Neutrophil (primary cell): Measurements from ENCODE around the gene CFAP97D2.

Experiments used
- H3K27ac ChIP-seq: fragments of 200-600 bp; sonication (generic); 2 replicates; pipeline ENCODE4 v1.5.1; 2016; ENCODE audit warnings: mild to moderate bottlenecking, moderate library complexity
- H3K27me3 ChIP-seq: fragments of 200-600 bp; sonication (generic); 2 replicates; pipeline ENCODE4 v1.6.0; 2016; ENCODE audit warnings: mild to moderate bottlenecking
- H3K36me3 ChIP-seq: fragments of 200-600 bp; sonication (generic); 2 replicates; pipeline ENCODE4 v1.5.1; 2017
- H3K4me1 ChIP-seq, 2 experiments: fragments of 200-600 bp in 1 of 2; sonication (generic) in 1 of 2; 1 replicate in 1 of 2; 2 replicates in 1 of 2; pipeline versions ENCODE4 v1.5.1 to v1.6.1; 2013 to 2016; ENCODE audit warnings: low read depth in 1 of 2, low read length in 1 of 2, mild to moderate bottlenecking in 1 of 2, moderate library complexity in 1 of 2; ENCODE audit not compliant: control insufficient read depth in 1 of 2, insufficient read depth in 1 of 2
- H3K4me3 ChIP-seq, 2 experiments: fragments of 200-600 bp in 1 of 2; sonication (generic) in 1 of 2; 1 replicate in 1 of 2; 2 replicates in 1 of 2; pipeline ENCODE4 v1.5.1; 2013 to 2016; ENCODE audit warnings: low read depth in 1 of 2, low read length in 1 of 2, mild to moderate bottlenecking in 1 of 2, moderate library complexity in 1 of 2
- H3K9me3 ChIP-seq: fragments of 200-600 bp; sonication (generic); 2 replicates; pipeline ENCODE4 v1.5.1; 2016
- CTCF ChIP-seq: fragments of 200-600 bp; sonication (generic); IDR thresholded peaks from 2 replicates; pipeline ENCODE4 v1.5.1; 2016; ENCODE audit warnings: antibody characterized with exemption

CFAP97D2 gene

GRCh38 chr13:114204894-114205293, 25.8 kb downstream of the CFAP97D2 start:
- TF ChIP-seq CTCF, result no peak
- no peak overlapping the region for H3K4me3 ChIP-seq
- H3K4me1 ChIP-seq, result no peaks in the 10 kb centered on the region
- peaks cover 30% of the 10 kb centered on the region for H3K27me3 ChIP-seq
- no peaks in the 10 kb centered on the region for H3K9me3 ChIP-seq
- H3K36me3 ChIP-seq, result no peaks in the 10 kb centered on the region
- H3K27ac ChIP-seq, result no peak overlapping the region

DNA sequence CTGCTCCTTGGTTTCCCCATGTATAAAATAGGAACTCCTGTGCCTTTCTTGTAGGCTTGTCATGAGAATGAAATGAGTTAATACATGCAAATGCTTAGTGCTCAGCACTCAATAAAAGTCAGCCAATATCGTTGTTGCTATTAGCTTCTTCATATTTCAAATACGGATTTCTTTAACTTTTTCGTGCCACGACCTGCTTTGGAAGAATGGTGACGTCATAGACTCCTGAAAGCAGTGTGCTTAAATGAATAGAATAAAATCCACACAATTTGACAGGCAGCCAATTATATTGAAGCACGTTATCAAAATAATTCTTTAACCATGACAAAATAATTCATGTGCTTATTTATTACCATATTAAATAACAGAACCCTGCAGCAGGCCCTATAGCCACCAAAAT, 29.1 kb downstream of the CFAP97D2 start:
- H3K27me3 ChIP-seq, result peaks cover 12% of the 10 kb centered on the region
- H3K4me1 ChIP-seq, result no peaks in the 10 kb centered on the region
- TF ChIP-seq CTCF, result no peak
- H3K9me3 ChIP-seq, result no peaks in the 10 kb centered on the region
- no peak overlapping the region for H3K4me3 ChIP-seq
- H3K36me3 ChIP-seq, result no peaks in the 10 kb centered on the region
- H3K27ac ChIP-seq, result no peak overlapping the region

- Histone ChIP-seq H3K27ac (no peak overlapping the region), H3K36me3 (no peaks in the 10 kb centered on the region), H3K27me3 (peaks cover 17% of the 10 kb centered on the region), H3K9me3 (no peaks in the 10 kb centered on the region), H3K4me1 (no peaks in the 10 kb centered on the region), H3K4me3 (no peak overlapping the region)
- no peak for TF ChIP-seq CTCF
These were observed 32.5 kb downstream of the CFAP97D2 start for GRCh38 chr13:114211446-114212157.

DNA sequence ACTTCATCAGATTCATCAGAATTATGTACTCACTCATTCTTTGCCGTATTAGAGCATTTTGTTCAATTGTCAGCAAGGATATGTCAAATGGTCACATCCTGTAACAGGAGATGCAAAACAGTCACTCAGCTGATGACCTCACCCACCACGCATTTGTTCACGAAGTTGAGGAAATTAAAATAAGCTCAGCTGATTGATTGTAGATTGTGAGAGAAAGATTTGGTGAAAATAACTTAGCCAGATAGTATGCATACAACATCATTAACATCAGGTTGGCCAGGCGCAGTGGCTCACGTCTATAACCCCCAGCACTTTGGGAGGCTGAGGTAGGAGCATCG, 33.1 kb downstream of the CFAP97D2 start:
- TF ChIP-seq CTCF, result no peak
- Histone ChIP-seq H3K4me3 (no peak overlapping the region), H3K4me1 (no peaks in the 10 kb centered on the region), H3K27me3 (peaks cover 17% of the 10 kb centered on the region), H3K9me3 (no peaks in the 10 kb centered on the region), H3K36me3 (no peaks in the 10 kb centered on the region), H3K27ac (no peak overlapping the region)

DNA sequence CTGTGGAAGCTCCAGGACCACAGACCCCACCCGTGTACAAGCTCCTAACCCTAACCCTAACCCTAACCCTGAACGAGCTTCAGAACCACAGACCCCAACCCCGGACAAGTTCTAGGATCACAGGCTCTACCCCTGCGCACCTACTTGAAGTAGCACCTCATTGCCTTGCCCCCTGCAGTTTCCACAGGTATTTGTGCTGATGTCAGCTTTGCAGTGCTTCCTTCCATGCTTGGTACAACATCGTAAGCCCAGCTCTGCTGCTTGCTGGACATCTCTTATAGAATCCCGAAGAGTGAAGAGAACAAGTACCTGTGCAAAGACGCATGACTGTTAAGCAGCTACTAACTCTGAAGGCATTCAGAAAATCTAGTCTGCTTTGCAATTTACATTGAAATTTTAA, 34.9 kb downstream of the CFAP97D2 start:
- H3K36me3 ChIP-seq, result no peaks in the 10 kb centered on the region
- H3K27me3 ChIP-seq, result peaks cover 17% of the 10 kb centered on the region
- no peak overlapping the region for H3K4me3 ChIP-seq
- no peak for TF ChIP-seq CTCF
- H3K27ac ChIP-seq, result no peak overlapping the region
- H3K9me3 ChIP-seq, result no peaks in the 10 kb centered on the region
- H3K4me1 ChIP-seq, result no peaks in the 10 kb centered on the region
